ENCODE results near the gene KNSTRN.
A peak's percentile ranks its signal among the peaks of the same experiment; 100 is the strongest.

Gene KNSTRN

DNA sequence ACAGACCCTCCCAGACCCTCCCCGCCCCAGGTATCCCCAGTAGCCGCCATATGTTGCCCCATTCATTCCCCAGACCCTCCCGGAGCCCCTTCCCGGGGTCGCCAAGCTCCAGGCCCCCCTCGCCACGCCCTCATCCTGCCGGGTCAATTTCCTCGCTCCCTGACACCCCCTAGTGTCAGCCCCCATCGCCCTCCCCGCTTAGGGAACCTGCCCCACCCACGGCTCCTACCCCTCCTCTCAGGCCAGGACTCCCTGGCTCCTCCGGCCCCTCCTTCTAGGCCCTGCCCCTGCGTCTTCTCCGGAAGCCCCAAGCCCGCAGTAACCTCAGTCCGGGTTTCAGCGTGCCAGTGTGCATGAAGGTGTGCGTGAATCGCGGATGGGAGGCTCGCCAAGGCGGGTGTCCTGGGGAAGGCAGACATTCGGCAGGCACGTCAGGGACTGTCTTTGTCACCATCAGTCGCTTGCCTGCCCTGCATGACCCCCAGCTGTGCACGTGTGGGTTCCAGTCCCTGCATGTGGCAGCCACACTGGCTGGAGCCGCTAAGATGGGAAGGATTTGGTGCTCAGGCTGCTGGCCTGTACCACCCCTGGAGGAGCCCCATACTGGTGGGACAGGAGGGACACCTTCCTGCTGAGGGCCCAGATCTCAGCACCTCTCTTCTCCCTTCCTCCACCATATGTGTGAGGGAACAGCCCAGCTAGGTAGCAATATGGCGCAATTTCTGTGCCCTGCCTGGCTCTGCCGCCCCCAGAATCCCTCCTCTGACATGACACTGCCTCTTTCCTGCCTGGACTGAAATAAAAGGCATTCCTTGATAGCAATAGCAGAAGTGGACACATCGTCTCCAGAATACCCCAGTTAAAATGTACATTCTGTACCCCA is 23.8 kb upstream of the KNSTRN start (continued):
- TF ChIP-seq ZNF335 (tag by site-specific recombination; conservative IDR thresholded peaks at IDR 0.05) (peak; percentile 61), SP3 (tag by site-specific recombination; IDR thresholded peaks at IDR 0.05) (peak; percentile 52), SP2 (tag by site-specific recombination; IDR thresholded peaks at IDR 0.05) (peak; percentile 37), GLI2 (tag by site-specific recombination; IDR thresholded peaks at IDR 0.05; ENCODE audit: borderline replicate concordance, low read depth) (no peak), ZNF785 (tag by site-specific recombination; IDR thresholded peaks at IDR 0.05) (no peak), ZNF600 (tag by site-specific recombination; IDR thresholded peaks at IDR 0.05) (peak; percentile 53), KLF9 (tag by site-specific recombination; IDR thresholded peaks at IDR 0.05; ENCODE audit: low read depth) (peak; percentile 73), SP7 (tag by site-specific recombination; IDR thresholded peaks at IDR 0.05) (0 out of 2 replicates have a peak, but pooled peaks have one; percentile 10)
- TF ChIP-seq, protein P1, sequence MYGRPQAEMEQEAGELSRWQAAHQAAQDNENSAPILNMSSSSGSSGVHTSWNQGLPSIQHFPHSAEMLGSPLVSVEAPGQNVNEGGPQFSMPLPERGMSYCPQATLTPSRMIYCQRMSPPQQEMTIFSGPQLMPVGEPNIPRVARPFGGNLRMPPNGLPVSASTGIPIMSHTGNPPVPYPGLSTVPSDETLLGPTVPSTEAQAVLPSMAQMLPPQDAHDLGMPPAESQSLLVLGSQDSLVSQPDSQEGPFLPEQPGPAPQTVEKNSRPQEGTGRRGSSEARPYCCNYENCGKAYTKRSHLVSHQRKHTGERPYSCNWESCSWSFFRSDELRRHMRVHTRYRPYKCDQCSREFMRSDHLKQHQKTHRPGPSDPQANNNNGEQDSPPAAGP (tag by site-specific recombination; IDR thresholded peaks at IDR 0.05): peak; percentile 41; the same call in 1 of the 2 replicates
- TF ChIP-seq, protein P2, sequence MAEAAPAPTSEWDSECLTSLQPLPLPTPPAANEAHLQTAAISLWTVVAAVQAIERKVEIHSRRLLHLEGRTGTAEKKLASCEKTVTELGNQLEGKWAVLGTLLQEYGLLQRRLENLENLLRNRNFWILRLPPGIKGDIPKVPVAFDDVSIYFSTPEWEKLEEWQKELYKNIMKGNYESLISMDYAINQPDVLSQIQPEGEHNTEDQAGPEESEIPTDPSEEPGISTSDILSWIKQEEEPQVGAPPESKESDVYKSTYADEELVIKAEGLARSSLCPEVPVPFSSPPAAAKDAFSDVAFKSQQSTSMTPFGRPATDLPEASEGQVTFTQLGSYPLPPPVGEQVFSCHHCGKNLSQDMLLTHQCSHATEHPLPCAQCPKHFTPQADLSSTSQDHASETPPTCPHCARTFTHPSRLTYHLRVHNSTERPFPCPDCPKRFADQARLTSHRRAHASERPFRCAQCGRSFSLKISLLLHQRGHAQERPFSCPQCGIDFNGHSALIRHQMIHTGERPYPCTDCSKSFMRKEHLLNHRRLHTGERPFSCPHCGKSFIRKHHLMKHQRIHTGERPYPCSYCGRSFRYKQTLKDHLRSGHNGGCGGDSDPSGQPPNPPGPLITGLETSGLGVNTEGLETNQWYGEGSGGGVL (tag by site-specific recombination; IDR thresholded peaks at IDR 0.05): peak; percentile 34; the same call in 1 of the 2 replicates

DNA sequence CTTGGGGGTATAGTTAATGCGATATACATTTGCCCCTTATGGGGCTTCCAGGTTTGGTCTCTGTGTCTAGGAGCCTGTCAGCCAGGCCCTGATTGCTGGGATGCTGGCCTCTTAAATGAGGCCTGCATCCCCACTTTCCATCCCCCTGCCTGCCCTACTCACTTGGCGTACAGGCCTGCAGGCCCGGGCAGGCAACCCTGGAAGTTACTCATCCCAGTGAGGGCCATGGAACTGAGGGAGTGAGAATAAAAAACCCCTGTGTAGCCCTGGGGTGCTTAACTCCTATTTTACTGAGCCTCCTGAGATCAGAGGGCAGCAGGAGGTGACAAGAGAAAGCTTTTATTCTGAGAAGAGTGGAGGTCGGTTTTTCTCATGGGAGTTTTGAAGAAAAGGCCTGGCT is 22.5 kb upstream of the KNSTRN start:
- Histone ChIP-seq H3K27ac (ENCODE audit: extremely low read depth, low read depth, low read length) (no peak overlapping the region), H3K9me3 (ENCODE audit: control insufficient read depth, insufficient read depth, low read depth, low read length) (no peaks in the 10 kb centered on the region), H3K36me3 (ENCODE audit: control insufficient read depth in 2 of 2, insufficient read depth in 1 of 2, low read length in 2 of 2) (no peaks in the 10 kb centered on the region), H3K4me3 (ENCODE audit: low read depth, low read length) (no peak overlapping the region), H3K4me1 (ENCODE audit: control insufficient read depth, insufficient read depth, low read length) (no peaks in the 10 kb centered on the region)
- POLR2A ChIA-PET: no interaction called here
- no peak for TF ChIP-seq BCL11B (tag by site-specific recombination; IDR thresholded peaks at IDR 0.05; ENCODE audit: low read depth)
- TF ChIP-seq, protein P3, sequence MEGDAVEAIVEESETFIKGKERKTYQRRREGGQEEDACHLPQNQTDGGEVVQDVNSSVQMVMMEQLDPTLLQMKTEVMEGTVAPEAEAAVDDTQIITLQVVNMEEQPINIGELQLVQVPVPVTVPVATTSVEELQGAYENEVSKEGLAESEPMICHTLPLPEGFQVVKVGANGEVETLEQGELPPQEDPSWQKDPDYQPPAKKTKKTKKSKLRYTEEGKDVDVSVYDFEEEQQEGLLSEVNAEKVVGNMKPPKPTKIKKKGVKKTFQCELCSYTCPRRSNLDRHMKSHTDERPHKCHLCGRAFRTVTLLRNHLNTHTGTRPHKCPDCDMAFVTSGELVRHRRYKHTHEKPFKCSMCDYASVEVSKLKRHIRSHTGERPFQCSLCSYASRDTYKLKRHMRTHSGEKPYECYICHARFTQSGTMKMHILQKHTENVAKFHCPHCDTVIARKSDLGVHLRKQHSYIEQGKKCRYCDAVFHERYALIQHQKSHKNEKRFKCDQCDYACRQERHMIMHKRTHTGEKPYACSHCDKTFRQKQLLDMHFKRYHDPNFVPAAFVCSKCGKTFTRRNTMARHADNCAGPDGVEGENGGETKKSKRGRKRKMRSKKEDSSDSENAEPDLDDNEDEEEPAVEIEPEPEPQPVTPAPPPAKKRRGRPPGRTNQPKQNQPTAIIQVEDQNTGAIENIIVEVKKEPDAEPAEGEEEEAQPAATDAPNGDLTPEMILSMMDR (tag by site-specific recombination; IDR thresholded peaks at IDR 0.05): no peak
- TF ChIP-seq, protein P1 (tag by site-specific recombination; IDR thresholded peaks at IDR 0.05): no peak
- TF ChIP-seq MZF1 (tag by site-specific recombination; IDR thresholded peaks at IDR 0.05; ENCODE audit: borderline replicate concordance): no peak
- TF ChIP-seq ZNF16 (tag by site-specific recombination; IDR thresholded peaks at IDR 0.05; ENCODE audit: low read depth): no peak
- TF ChIP-seq ZNF223 (tag by site-specific recombination; IDR thresholded peaks at IDR 0.05): no peak
- no peak for TF ChIP-seq ZNF155 (tag by site-specific recombination; IDR thresholded peaks at IDR 0.05)
- no peak for TF ChIP-seq ZNF610 (tag by site-specific recombination; IDR thresholded peaks at IDR 0.05; ENCODE audit: borderline replicate concordance)
- no peak for TF ChIP-seq ZNF37A (tag by site-specific recombination; IDR thresholded peaks at IDR 0.05)
- TF ChIP-seq, protein P4, sequence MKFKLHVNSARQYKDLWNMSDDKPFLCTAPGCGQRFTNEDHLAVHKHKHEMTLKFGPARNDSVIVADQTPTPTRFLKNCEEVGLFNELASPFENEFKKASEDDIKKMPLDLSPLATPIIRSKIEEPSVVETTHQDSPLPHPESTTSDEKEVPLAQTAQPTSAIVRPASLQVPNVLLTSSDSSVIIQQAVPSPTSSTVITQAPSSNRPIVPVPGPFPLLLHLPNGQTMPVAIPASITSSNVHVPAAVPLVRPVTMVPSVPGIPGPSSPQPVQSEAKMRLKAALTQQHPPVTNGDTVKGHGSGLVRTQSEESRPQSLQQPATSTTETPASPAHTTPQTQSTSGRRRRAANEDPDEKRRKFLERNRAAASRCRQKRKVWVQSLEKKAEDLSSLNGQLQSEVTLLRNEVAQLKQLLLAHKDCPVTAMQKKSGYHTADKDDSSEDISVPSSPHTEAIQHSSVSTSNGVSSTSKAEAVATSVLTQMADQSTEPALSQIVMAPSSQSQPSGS (tag by site-specific recombination; IDR thresholded peaks at IDR 0.05; ENCODE audit: low read depth): no peak
- no peak for TF ChIP-seq ZNF701 (tag by site-specific recombination; IDR thresholded peaks at IDR 0.05)
- no peak for TF ChIP-seq ZNF19 (tag by site-specific recombination; IDR thresholded peaks at IDR 0.05; ENCODE audit: low read depth)
- TF ChIP-seq ZNF768 (tag by site-specific recombination; IDR thresholded peaks at IDR 0.05): no peak
- CTCF ChIA-PET: interaction anchor here (0.6 to 1.3 kb wide), 3 partner anchors 15 to 85 kb away, joined by 3 to 5 read pairs (median 3); no protein-coding TSS in a partner anchor
